ENCODE data around the gene DOK6.

Gene DOK6

DNA sequence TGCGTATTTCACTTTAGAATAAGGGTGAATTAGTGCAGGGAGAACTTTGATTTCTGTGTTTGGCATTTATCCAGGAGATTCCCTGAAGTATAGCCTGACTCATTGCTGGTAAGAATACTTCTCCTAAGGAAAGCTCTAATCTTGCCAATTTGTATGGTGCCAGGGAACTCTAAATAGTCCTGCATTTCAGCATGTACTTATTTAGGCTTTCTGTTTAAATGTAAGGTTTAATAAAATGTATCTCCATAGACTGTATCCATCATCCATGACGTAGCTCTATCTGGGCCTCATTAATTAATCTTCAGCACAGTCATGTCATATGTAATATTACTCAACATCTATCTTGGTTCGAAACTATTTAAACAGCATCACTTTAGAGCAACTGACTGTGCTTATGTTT lies 127.7 kb downstream of the DOK6 start:
- H3K36me3 ChIP-seq: no peaks in the 10 kb centered on the region
- H3K27ac ChIP-seq: no peak overlapping the region
- no peaks in the 10 kb centered on the region for H3K27me3 ChIP-seq
- TF ChIP-seq Cebpa-rat (IDR thresholded peaks at IDR 0.05): no peak
- H3K4me3 ChIP-seq: no peak overlapping the region
- no peak overlapping the region for H3K9ac ChIP-seq
- H3K9me3 ChIP-seq: no peaks in the 10 kb centered on the region
- no peak overlapping the region for H3K4me2 ChIP-seq
- no peaks in the 10 kb centered on the region for H3K4me1 ChIP-seq
- no peaks in the 10 kb centered on the region for H4K20me1 ChIP-seq

DNA sequence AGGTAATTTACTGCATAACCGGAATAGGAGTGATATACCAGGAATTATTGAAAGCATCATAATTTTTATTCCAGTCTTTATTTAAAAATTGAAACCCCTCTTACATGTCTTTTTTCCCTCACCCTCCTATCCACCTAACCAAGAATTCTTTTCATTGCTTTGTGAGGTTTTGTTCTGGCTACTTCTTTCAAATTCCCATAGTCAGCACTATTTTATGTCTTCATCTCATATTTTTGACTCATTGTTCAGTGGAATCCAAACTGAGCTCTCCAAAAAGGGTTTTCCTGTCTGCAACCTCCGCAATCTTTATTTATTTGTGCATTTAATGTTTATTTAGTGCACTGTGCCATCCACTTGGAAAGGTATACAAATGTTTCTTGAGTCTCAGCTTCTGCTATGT lies 128.5 kb downstream of the DOK6 start:
- Histone ChIP-seq H3K27me3 (no peaks in the 10 kb centered on the region), H4K20me1 (no peaks in the 10 kb centered on the region), H3K36me3 (no peaks in the 10 kb centered on the region), H3K27ac (no peak overlapping the region), H3K9me3 (no peaks in the 10 kb centered on the region), H3K4me2 (no peak overlapping the region), H3K9ac (no peak overlapping the region), H3K4me3 (no peak overlapping the region), H3K4me1 (no peaks in the 10 kb centered on the region)
- TF ChIP-seq Cebpa-rat (IDR thresholded peaks at IDR 0.05): no peak

DNA sequence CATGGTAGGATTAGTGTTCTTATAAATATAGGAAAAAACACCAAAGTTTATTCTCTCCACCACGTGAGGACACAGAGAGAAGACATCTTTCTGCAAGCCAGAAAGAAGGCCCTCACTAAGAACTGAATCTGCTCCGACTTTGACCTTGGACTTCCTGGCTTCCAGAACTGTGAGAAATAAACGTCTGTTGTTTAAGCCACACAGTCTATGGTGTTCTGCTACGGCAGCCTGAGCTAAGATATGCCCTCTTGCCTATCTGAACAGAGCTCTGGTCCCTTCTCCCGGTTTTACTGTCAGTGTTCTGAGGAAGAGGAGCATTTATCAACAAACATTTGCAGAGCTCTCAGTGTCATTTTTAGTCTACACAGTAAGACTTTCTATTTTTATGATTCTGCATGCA lies 131.3 kb downstream of the DOK6 start:
- no peaks in the 10 kb centered on the region for H4K20me1 ChIP-seq
- no peaks in the 10 kb centered on the region for H3K4me1 ChIP-seq
- no peak overlapping the region for H3K4me2 ChIP-seq
- no peaks in the 10 kb centered on the region for H3K9me3 ChIP-seq
- no peaks in the 10 kb centered on the region for H3K27me3 ChIP-seq
- TF ChIP-seq Cebpa-rat (IDR thresholded peaks at IDR 0.05): no peak
- H3K36me3 ChIP-seq: no peaks in the 10 kb centered on the region
- H3K4me3 ChIP-seq: no peak overlapping the region
- no peak overlapping the region for H3K27ac ChIP-seq
- H3K9ac ChIP-seq: no peak overlapping the region

DNA sequence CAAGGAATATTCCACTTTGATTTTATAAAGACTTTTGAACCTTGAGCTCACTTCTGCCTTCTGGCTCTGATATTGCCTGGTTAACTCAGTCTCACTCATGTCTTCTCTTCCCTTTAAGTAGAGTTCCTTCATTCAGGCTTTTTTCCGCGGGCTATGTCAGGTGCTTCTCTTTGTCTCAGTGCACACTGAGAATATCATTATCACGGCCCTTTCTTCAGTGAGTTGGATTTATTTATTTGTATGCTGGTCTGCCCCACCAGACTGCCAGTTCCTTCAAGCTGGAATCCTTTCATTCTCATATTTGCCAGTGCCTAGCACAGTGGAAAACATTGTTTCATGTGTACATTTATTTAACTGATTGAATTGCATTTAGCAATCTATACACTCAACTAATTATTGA lies 136.5 kb downstream of the DOK6 start:
- Histone ChIP-seq H3K9me3 (no peaks in the 10 kb centered on the region), H3K36me3 (no peaks in the 10 kb centered on the region), H3K9ac (no peak overlapping the region), H4K20me1 (no peaks in the 10 kb centered on the region), H3K4me1 (no peaks in the 10 kb centered on the region), H3K4me3 (no peak overlapping the region), H3K4me2 (no peak overlapping the region), H3K27ac (no peak overlapping the region), H3K27me3 (no peaks in the 10 kb centered on the region)
- no peak for TF ChIP-seq Cebpa-rat (IDR thresholded peaks at IDR 0.05)

DNA sequence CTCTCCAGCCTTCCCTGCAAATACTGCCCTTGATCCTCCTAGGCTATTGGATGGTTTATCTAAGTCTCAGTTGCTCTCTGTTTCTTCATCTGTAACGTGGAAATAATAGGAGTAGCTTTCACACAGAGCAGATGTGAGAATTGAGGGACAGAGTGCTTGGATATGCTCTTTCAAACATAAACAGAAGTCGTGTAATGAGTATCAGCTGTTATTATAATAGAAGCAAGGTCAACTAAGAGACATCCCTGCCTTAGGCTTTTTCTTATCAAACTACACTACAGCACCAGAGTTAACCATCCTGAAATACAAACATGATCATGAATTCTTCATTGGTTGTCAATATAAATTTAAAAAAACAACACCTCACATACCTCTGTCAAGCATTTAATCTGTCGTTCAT lies 138.2 kb downstream of the DOK6 start:
- H3K4me2 ChIP-seq: no peak overlapping the region
- no peak for TF ChIP-seq Cebpa-rat (IDR thresholded peaks at IDR 0.05)
- H3K27ac ChIP-seq: no peak overlapping the region
- no peak overlapping the region for H3K4me3 ChIP-seq
- no peaks in the 10 kb centered on the region for H4K20me1 ChIP-seq
- H3K4me1 ChIP-seq: no peaks in the 10 kb centered on the region
- H3K27me3 ChIP-seq: no peaks in the 10 kb centered on the region
- no peaks in the 10 kb centered on the region for H3K9me3 ChIP-seq
- H3K9ac ChIP-seq: no peak overlapping the region
- H3K36me3 ChIP-seq: no peaks in the 10 kb centered on the region

DNA sequence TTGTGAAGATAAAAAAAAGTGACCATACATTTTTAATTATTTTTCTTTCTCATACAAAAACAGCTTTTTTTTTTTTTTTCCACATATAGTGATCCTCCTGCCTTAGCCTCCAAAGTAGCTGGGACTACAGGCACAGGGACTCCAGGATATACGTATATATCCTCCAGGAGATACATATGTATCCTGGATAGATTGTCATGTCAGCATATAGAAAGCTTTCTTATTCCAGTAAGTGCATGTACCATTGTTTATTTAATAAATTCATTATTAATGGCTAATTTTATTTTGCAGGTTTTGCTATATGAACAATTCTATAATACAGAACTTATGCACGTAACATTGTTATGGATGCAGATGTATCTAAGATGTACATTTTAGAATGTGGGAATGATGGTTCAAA lies 138.7 kb downstream of the DOK6 start:
- Histone ChIP-seq H3K4me1 (no peaks in the 10 kb centered on the region), H3K36me3 (no peaks in the 10 kb centered on the region), H3K27me3 (no peaks in the 10 kb centered on the region), H3K27ac (no peak overlapping the region), H3K9me3 (no peaks in the 10 kb centered on the region), H3K9ac (no peak overlapping the region), H3K4me3 (no peak overlapping the region), H3K4me2 (no peak overlapping the region), H4K20me1 (no peaks in the 10 kb centered on the region)
- no peak for TF ChIP-seq Cebpa-rat (IDR thresholded peaks at IDR 0.05)

DNA sequence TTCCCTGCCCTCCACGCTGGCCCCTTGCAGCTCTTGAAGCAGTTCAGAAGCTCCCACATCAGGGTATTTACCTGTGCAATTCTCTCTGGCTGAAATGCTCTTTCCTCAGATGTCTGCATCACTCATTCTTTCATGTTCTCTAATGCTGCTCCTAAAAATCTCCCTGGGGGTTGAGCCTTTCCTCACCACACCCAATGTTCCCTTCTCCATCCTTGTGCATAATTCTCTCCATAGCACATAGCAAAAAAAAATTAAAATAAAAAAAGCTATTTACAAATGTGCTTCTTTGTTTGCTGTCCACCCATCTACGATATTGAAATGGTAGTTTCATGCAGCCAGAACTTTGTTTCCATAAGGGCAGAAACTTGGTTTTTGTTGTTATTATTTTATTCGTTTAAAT lies 155.5 kb downstream of the DOK6 start:
- H3K4me1 ChIP-seq: no peaks in the 10 kb centered on the region
- no peaks in the 10 kb centered on the region for H3K36me3 ChIP-seq
- no peak for TF ChIP-seq Cebpa-rat (IDR thresholded peaks at IDR 0.05)
- H3K9ac ChIP-seq: no peak overlapping the region
- no peaks in the 10 kb centered on the region for H3K9me3 ChIP-seq
- no peak overlapping the region for H3K4me2 ChIP-seq
- H3K4me3 ChIP-seq: no peak overlapping the region
- no peaks in the 10 kb centered on the region for H3K27me3 ChIP-seq
- H4K20me1 ChIP-seq: no peaks in the 10 kb centered on the region
- no peak overlapping the region for H3K27ac ChIP-seq

DNA sequence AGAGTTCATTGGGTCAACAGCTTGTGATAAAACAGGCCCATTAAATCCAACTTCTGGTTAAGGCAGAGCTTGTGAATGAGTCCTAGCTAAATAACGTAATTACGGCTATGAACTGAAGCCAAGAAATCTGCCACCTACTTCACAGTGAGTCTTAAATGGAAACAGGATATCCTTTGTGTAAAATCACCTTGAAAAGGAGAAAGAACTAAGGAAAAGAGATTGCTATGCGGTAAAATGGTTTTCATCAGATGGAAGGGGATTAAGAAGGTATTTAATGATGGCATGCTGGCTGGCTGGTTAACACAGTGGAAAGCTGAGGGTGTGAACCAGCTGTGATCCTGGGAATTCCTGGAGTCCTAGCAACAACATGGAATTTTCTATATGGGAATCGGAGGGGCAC lies 156.6 kb downstream of the DOK6 start:
- Histone ChIP-seq H3K9me3 (no peaks in the 10 kb centered on the region), H4K20me1 (no peaks in the 10 kb centered on the region), H3K4me3 (no peak overlapping the region), H3K4me1 (no peaks in the 10 kb centered on the region), H3K9ac (no peak overlapping the region), H3K4me2 (no peak overlapping the region), H3K27ac (no peak overlapping the region), H3K36me3 (no peaks in the 10 kb centered on the region), H3K27me3 (no peaks in the 10 kb centered on the region)
- no peak for TF ChIP-seq Cebpa-rat (IDR thresholded peaks at IDR 0.05)

DNA sequence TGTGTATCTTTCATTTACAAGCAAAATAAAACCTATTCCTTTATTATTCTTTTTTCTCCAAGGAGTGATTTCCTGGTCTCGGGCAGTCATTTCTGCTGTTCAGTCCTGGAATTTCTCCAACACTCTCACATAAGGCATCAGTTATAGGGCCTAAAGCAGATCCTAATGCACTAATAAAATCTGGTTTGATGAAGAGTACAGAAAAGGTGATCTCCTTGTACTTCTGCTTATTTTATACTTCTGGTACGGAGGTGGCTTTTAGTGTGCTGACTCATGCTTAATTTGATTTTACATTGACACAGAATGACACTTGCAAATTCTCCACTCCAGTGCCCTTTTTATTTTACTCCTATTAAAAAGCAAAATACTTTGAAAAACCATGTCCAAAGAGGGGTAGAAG lies 157.4 kb downstream of the DOK6 start:
- Histone ChIP-seq H3K4me2 (no peak overlapping the region), H3K4me3 (no peak overlapping the region), H3K4me1 (no peaks in the 10 kb centered on the region), H4K20me1 (no peaks in the 10 kb centered on the region), H3K9me3 (no peaks in the 10 kb centered on the region), H3K9ac (no peak overlapping the region), H3K27me3 (no peaks in the 10 kb centered on the region), H3K27ac (no peak overlapping the region), H3K36me3 (no peaks in the 10 kb centered on the region)
- no peak for TF ChIP-seq Cebpa-rat (IDR thresholded peaks at IDR 0.05)

DNA sequence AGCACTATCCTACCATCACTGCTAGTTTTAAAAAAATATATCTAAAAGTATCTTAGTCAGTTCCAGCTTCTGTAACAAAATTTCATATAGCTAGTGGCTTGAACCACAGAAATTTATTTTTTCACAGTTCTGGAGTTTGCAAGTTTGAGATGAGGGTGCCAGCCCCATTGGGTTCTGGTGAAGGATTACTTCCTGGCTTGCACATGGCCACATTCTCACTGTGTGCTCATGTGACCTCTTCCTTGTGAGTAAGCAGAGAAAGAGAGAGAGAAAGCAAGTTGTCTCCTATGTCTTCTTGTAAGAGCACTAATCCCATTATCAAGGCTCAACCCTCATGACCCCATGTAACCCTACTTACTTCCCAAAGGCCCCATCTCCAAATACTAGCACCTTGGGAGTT lies 158.9 kb downstream of the DOK6 start:
- no peak overlapping the region for H3K4me3 ChIP-seq
- no peak overlapping the region for H3K9ac ChIP-seq
- no peaks in the 10 kb centered on the region for H3K9me3 ChIP-seq
- no peak overlapping the region for H3K4me2 ChIP-seq
- no peak overlapping the region for H3K27ac ChIP-seq
- H3K4me1 ChIP-seq: no peaks in the 10 kb centered on the region
- no peak for TF ChIP-seq Cebpa-rat (IDR thresholded peaks at IDR 0.05)
- no peaks in the 10 kb centered on the region for H3K36me3 ChIP-seq
- no peaks in the 10 kb centered on the region for H4K20me1 ChIP-seq
- H3K27me3 ChIP-seq: no peaks in the 10 kb centered on the region

DNA sequence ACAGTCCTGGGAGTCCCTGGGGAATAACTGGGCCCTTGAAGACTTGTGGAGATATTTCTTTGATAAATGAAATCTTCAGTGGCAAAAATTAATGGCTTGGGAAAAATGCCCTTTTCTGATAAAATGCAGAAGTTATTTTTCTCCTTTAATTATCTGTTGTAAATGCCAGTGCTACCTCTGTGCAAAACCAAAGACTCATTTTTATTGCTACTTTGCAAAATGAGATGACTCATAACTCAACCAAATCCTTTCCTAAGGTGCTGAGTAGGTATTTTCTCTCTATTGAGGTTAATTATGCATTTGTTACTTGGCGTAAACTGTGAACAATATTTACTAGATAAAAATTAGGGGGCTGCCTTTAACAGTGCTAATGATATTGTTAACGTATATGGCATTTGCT lies 163.9 kb downstream of the DOK6 start:
- H3K4me2 ChIP-seq: no peak overlapping the region
- H3K4me3 ChIP-seq: no peak overlapping the region
- H3K9ac ChIP-seq: no peak overlapping the region
- H3K27me3 ChIP-seq: no peaks in the 10 kb centered on the region
- H3K9me3 ChIP-seq: peaks cover 20% of the 10 kb centered on the region
- H4K20me1 ChIP-seq: no peaks in the 10 kb centered on the region
- no peaks in the 10 kb centered on the region for H3K36me3 ChIP-seq
- no peak overlapping the region for H3K27ac ChIP-seq
- no peaks in the 10 kb centered on the region for H3K4me1 ChIP-seq
- TF ChIP-seq Cebpa-rat (IDR thresholded peaks at IDR 0.05): no peak
